Activated naive CD8-positive, alpha-beta T cell treated with anti-CD3 and anti-CD28 coated beads for 36 hours (primary cell): ENCODE data around the gene FGFBP1. TPM values are rescaled to one million over a fixed set of nuclear protein-coding genes. Genes with fewer than 3 reads are reported as not detected.

Experiments
- DNase-seq: peaks from one replicate; pipeline ENCODE4 v3.0.0; 2021
- H3K27ac Mint-ChIP-seq: one replicate; pipeline ENCODE4 v1.8.0; 2022; ENCODE audit warnings: mild to moderate bottlenecking, moderate library complexity, mixed read lengths
- H3K27me3 Mint-ChIP-seq: one replicate; pipeline ENCODE4 v1.8.0; 2022; ENCODE audit warnings: mild to moderate bottlenecking, mixed read lengths
- H3K36me3 Mint-ChIP-seq: one replicate; pipeline ENCODE4 v1.8.0; 2021; ENCODE audit warnings: mild to moderate bottlenecking, mixed read lengths
- H3K4me1 Mint-ChIP-seq: one replicate; pipeline ENCODE4 v1.8.0; 2021; ENCODE audit warnings: mixed read lengths
- H3K4me3 Mint-ChIP-seq: one replicate; pipeline ENCODE4 v1.8.0; 2022; ENCODE audit warnings: mild to moderate bottlenecking, moderate library complexity, mixed read lengths
- H3K9me3 Mint-ChIP-seq: one replicate; pipeline ENCODE4 v1.8.0; 2022; ENCODE audit warnings: mixed read lengths
- total RNA-seq, 2 experiments: library from RNA; stranded (reverse); gene quantifications; one replicate each; pipeline ENCODE4 v1.2.3, GENCODE V29; 2021

FGFBP1 gene
- total RNA-seq: not detected

DNA sequence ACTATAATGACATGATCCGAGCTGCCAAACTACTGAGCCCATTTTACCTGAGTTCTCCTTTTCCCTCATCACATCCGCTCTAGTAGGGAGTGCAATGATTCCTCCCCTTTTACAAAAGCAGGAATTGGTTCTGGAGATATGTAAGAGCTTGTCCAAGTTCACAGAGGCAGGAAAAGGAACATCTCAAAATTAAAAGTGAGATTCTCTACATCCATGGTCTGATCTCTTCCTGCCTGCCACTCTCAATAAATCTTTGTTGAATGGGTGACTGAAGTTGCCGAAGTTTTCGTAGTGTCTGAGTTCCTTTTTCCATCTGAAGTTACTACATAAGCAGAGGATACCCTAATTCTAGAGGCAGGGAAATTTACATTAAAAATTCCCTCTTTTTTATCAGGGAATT, at the start of gene FGFBP1:
FGFBP1 (minus strand) TSS at position 101 of the 400 bp plus-strand sequence. CDS start 2,108 bp downstream, outside the sequence.
- no peak for DNase-seq
- H3K27me3 Mint-ChIP-seq: no peaks in the 10 kb centered on the region
- no peaks in the 10 kb centered on the region for H3K9me3 Mint-ChIP-seq

GRCh38 chr4:15988222-15988621, 49.7 kb upstream of the FGFBP1 start:
- H3K9me3 Mint-ChIP-seq: no peaks in the 10 kb centered on the region
- no peak overlapping the region for H3K4me3 Mint-ChIP-seq
- DNase-seq: no peak
- peaks cover 4% of the 10 kb centered on the region for H3K27me3 Mint-ChIP-seq
- H3K4me1 Mint-ChIP-seq: peaks cover 7% of the 10 kb centered on the region
- no peaks in the 10 kb centered on the region for H3K36me3 Mint-ChIP-seq
- no peak overlapping the region for H3K27ac Mint-ChIP-seq

More for the DNA sequence above, at the start of gene FGFBP1:
- Mint-ChIP-seq H3K4me3 (no peak within 1 kb of the TSS), H3K4me1 (no peaks in the 10 kb centered on the region), H3K36me3 (no peaks in the 10 kb centered on the region), H3K27ac (no peak within 1 kb of the TSS)

- no peak overlapping the region for H3K4me3 Mint-ChIP-seq
- H3K36me3 Mint-ChIP-seq: no peaks in the 10 kb centered on the region
- H3K4me1 Mint-ChIP-seq: peaks cover 5% of the 10 kb centered on the region
- H3K27ac Mint-ChIP-seq: no peak overlapping the region
- peaks cover 7% of the 10 kb centered on the region for H3K27me3 Mint-ChIP-seq
- DNase-seq: no peak
- H3K9me3 Mint-ChIP-seq: no peaks in the 10 kb centered on the region
These were observed 48.4 kb upstream of the FGFBP1 start for GRCh38 chr4:15986907-15987306.

DNA sequence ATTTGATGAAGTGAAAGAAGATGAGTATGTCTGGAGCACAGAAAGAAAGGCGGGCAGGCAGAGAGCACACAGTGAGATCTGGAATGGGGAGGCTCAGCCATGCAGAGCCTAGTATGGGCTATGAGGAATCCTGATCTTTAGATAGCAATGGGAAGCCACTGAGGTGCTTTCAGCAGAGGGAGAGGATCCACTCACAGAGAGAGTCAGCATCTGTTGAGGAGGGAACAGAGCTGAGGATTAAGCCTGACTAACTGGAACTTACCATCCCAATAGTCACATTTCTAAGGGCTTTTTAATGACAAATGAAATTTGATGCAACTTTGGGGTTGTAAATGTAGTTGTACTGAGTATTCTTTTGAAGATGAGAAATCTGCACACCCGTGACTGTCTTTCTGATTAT, 45.1 kb upstream of the FGFBP1 start:
- H3K27ac Mint-ChIP-seq: no peak overlapping the region
- no peaks in the 10 kb centered on the region for H3K4me1 Mint-ChIP-seq
- no peaks in the 10 kb centered on the region for H3K9me3 Mint-ChIP-seq
- no peak for DNase-seq
- no peaks in the 10 kb centered on the region for H3K36me3 Mint-ChIP-seq
- peaks cover 9% of the 10 kb centered on the region for H3K27me3 Mint-ChIP-seq
- H3K4me3 Mint-ChIP-seq: no peak overlapping the region

DNA sequence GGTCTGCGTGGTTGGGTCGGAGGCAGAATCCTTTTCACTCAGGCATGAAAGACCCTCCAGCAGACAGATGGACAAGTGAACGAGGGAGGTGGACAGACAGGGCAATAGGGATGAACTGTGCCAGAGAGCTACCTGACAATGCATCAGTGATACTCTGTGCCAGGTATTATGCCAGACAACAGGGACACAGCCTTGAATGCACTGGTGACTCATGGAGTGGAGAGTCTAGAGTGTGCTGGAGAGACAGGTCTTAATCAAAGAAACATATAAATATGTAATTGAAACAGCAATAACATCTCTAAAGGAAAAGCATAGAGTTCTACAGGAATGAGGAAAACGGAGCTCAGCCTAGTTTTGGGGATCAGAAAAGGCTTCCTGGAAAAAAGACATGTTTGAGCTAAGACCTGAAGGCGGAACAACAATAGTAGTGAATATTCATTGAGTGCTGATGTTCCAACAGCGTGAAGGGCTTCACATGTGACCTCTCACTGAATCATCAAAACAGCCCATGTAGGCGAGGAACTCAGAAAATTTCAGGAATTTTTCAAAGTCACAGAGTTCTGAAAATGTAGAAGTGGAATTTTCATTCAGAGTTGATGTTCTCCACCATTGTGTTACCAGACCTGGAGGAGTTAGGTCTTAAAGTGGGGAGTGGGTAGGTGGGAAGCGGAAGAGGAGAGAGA, 44.4 kb upstream of the FGFBP1 start:
- no peaks in the 10 kb centered on the region for H3K9me3 Mint-ChIP-seq
- no peaks in the 10 kb centered on the region for H3K4me1 Mint-ChIP-seq
- no peaks in the 10 kb centered on the region for H3K36me3 Mint-ChIP-seq
- H3K27ac Mint-ChIP-seq: no peak overlapping the region
- no peak overlapping the region for H3K4me3 Mint-ChIP-seq
- H3K27me3 Mint-ChIP-seq: peaks cover 11% of the 10 kb centered on the region
- DNase-seq: no peak

GRCh38 chr4:15976456-15977447, 38.2 kb upstream of the FGFBP1 start:
- Mint-ChIP-seq H3K27me3 (peaks cover 10% of the 10 kb centered on the region), H3K36me3 (no peaks in the 10 kb centered on the region), H3K9me3 (no peaks in the 10 kb centered on the region), H3K4me3 (no peak overlapping the region), H3K27ac (no peak overlapping the region), H3K4me1 (no peaks in the 10 kb centered on the region)
- DNase-seq: no peak

- no peak for DNase-seq
- Mint-ChIP-seq H3K36me3 (no peaks in the 10 kb centered on the region), H3K9me3 (no peaks in the 10 kb centered on the region), H3K4me3 (no peak overlapping the region), H3K4me1 (no peaks in the 10 kb centered on the region), H3K27ac (no peak overlapping the region), H3K27me3 (no peaks in the 10 kb centered on the region)
These were observed 32.7 kb upstream of the FGFBP1 start for GRCh38 chr4:15971068-15971801.

GRCh38 chr4:15968551-15969300, 30.2 kb upstream of the FGFBP1 start:
- H3K4me1 Mint-ChIP-seq: peaks cover 5% of the 10 kb centered on the region
- no peak overlapping the region for H3K4me3 Mint-ChIP-seq
- no peaks in the 10 kb centered on the region for H3K36me3 Mint-ChIP-seq
- H3K27me3 Mint-ChIP-seq: no peaks in the 10 kb centered on the region
- DNase-seq: no peak
- H3K27ac Mint-ChIP-seq: no peak overlapping the region
- H3K9me3 Mint-ChIP-seq: no peaks in the 10 kb centered on the region

DNA sequence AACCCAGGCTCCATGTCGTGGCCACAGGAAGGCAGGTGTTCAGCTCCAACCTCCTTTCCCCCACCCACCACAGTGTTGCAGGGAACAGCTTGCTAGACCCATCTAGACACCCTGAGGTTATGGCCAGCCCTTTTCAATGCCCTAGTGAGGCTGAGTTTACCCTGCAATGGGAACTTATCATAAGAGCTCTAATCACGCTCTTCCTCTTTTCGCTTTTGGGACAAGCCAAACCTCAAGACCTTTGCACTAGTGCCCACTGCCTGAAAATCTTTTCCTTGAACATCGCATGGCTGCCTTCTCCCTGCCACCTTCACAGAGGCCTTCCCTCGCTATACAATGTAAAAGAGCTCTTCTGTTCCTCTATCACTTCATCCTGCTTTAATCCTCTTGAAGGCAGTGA, 26.8 kb upstream of the FGFBP1 start:
- no peak overlapping the region for H3K4me3 Mint-ChIP-seq
- H3K27ac Mint-ChIP-seq: no peak overlapping the region
- H3K9me3 Mint-ChIP-seq: no peaks in the 10 kb centered on the region
- H3K4me1 Mint-ChIP-seq: peaks cover 30% of the 10 kb centered on the region
- no peaks in the 10 kb centered on the region for H3K36me3 Mint-ChIP-seq
- no peaks in the 10 kb centered on the region for H3K27me3 Mint-ChIP-seq
- no peak for DNase-seq

GRCh38 chr4:15964159-15964558, 25.6 kb upstream of the FGFBP1 start:
- H3K4me1 Mint-ChIP-seq: peaks cover 30% of the 10 kb centered on the region
- H3K36me3 Mint-ChIP-seq: no peaks in the 10 kb centered on the region
- no peak overlapping the region for H3K4me3 Mint-ChIP-seq
- H3K9me3 Mint-ChIP-seq: no peaks in the 10 kb centered on the region
- H3K27ac Mint-ChIP-seq: peak overlapping the region; percentile 66
- no peaks in the 10 kb centered on the region for H3K27me3 Mint-ChIP-seq
- DNase-seq: no peak

DNA sequence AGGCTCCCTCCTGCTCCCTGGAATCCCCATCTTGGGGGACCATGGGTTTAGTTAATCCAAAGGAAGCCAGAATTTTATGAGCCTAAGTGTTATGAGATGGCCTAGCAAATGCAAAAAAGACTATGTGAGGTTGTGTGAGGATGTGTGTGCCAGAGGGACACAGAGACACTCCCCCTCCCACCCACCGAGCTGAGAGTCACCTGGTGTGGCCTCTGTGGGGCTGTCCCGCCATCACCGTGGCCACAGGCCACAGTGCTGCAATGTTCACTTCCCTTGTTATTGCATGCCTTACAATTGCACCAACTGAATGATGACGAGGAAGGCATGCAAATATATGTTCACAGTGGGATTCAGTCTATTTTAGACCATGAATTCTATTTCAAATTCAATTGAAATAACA, 25.0 kb upstream of the FGFBP1 start:
- peak overlapping the region; percentile 75 for H3K4me3 Mint-ChIP-seq
- no peaks in the 10 kb centered on the region for H3K9me3 Mint-ChIP-seq
- H3K36me3 Mint-ChIP-seq: no peaks in the 10 kb centered on the region
- H3K4me1 Mint-ChIP-seq: peaks cover 36% of the 10 kb centered on the region
- H3K27ac Mint-ChIP-seq: peak overlapping the region; percentile 91
- no peaks in the 10 kb centered on the region for H3K27me3 Mint-ChIP-seq
- DNase-seq: peak; percentile 80

- DNase-seq: peak; percentile 83
- H3K36me3 Mint-ChIP-seq: no peaks in the 10 kb centered on the region
- H3K4me3 Mint-ChIP-seq: peak within 1 kb of the TSS; percentile 75
- no peaks in the 10 kb centered on the region for H3K27me3 Mint-ChIP-seq
- H3K27ac Mint-ChIP-seq: peak within 1 kb of the TSS; percentile 91
- no peaks in the 10 kb centered on the region for H3K9me3 Mint-ChIP-seq
- peaks cover 36% of the 10 kb centered on the region for H3K4me1 Mint-ChIP-seq
These were observed 24.5 kb upstream of the FGFBP1 start, which contains the start of gene FGFBP2 for GRCh38 chr4:15963001-15963451. FGFBP2 (minus strand) TSS chr4:15963175; CDS start chr4:15963129, 46 bp downstream.

DNA sequence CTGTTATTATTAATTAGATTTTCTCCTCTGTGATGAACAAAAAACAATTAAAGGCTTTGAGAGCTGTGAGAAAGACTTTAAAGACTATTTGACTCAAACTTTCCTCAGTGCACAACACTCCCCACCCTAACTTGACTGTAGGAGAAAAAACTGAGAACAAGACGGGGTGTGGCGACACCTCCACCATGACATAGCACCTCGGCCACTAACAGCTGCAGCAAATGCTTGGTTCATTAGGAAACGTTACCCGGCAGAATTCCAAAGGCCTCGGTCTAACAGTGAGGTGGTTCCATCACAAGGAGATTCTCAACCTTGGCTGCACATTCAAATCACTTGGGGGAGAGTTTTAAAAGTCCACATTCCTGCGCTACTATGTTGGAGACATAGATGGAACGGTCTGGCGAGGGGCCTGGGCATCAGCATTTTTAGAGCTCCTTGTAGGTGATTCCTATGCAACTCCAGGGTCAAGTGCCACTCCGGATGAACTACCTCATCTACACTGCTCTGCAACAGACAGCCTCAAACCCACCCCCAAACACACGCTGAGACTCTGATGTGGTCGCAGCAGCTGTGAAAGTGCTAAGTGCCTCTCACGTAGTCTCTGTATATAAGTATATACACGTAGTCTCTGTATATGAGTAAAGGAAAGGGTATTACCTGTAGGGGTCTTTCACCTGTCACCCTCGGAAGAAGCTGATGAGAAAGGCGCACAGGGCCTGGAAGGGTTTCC, 23.4 kb upstream of the FGFBP1 start:
- H3K9me3 Mint-ChIP-seq: no peaks in the 10 kb centered on the region
- peak overlapping the region; percentile 75 for H3K4me3 Mint-ChIP-seq
- DNase-seq: peak; percentile 50
- H3K27me3 Mint-ChIP-seq: no peaks in the 10 kb centered on the region
- no peaks in the 10 kb centered on the region for H3K36me3 Mint-ChIP-seq
- H3K4me1 Mint-ChIP-seq: peaks cover 36% of the 10 kb centered on the region
- peak overlapping the region; percentile 64 for H3K27ac Mint-ChIP-seq

GRCh38 chr4:15958562-15958961, 20.0 kb upstream of the FGFBP1 start:
- Mint-ChIP-seq H3K36me3 (no peaks in the 10 kb centered on the region), H3K4me3 (no peak overlapping the region), H3K4me1 (peaks cover 37% of the 10 kb centered on the region), H3K27me3 (peaks cover 3% of the 10 kb centered on the region), H3K27ac (no peak overlapping the region), H3K9me3 (no peaks in the 10 kb centered on the region)
- DNase-seq: peak; percentile 16
